ENCODE data around the gene GSTK1.
"Not testable (repeated sequence)": the region's sequence is repeated elsewhere in the genome, so short reads cannot be mapped to it uniquely, and the experiment has no call there.

The GSTK1 gene

GRCh38 chr7:143269251-143269650, 6.0 kb downstream of the GSTK1 start:
- no peak for DNase-seq (ENCODE audit: low read depth in 2 of 2)

GRCh38 chr7:143271240-143271639, 8.0 kb downstream of the GSTK1 start:
- no peak for DNase-seq (ENCODE audit: low read depth in 2 of 2)

GRCh38 chr7:143272871-143273270, 9.6 kb downstream of the GSTK1 start:
- DNase-seq (ENCODE audit: low read depth in 2 of 2), result no peak

GRCh38 chr7:143279186-143280098, 16.2 kb downstream of the GSTK1 start:
- DNase-seq (ENCODE audit: low read depth in 2 of 2), result no peak

GRCh38 chr7:143280160-143280559, 16.9 kb downstream of the GSTK1 start:
- no peak for DNase-seq (ENCODE audit: low read depth in 2 of 2)

- no peak for DNase-seq (ENCODE audit: low read depth in 2 of 2)
Observed at GRCh38 chr7:143280566-143280965, 17.3 kb downstream of the GSTK1 start.

- no peak for DNase-seq (ENCODE audit: low read depth in 2 of 2)
Observed at GRCh38 chr7:143281529-143281928, 18.3 kb downstream of the GSTK1 start.

- DNase-seq (ENCODE audit: low read depth in 2 of 2), result no peak
Observed at GRCh38 chr7:143282124-143282523, 18.9 kb downstream of the GSTK1 start.

GRCh38 chr7:143283381-143283780, 20.1 kb downstream of the GSTK1 start:
- DNase-seq (ENCODE audit: low read depth in 2 of 2), result no peak

GRCh38 chr7:143284591-143285469, 21.6 kb downstream of the GSTK1 start, which contains the start of gene TMEM139:
Gene TMEM139, plus strand, starts transcription at chr7:143284958. Its CDS starts 1,000 bp downstream, at chr7:143285958.
- no peak for DNase-seq (ENCODE audit: low read depth in 2 of 2)

GRCh38 chr7:143285470-143285778, 22.2 kb downstream of the GSTK1 start:
- no peak for DNase-seq (ENCODE audit: low read depth in 2 of 2)

GRCh38 chr7:143285806-143286521, 22.7 kb downstream of the GSTK1 start:
- DNase-seq (ENCODE audit: low read depth in 2 of 2), result no peak

- DNase-seq (ENCODE audit: low read depth in 2 of 2), result no peak
Observed at GRCh38 chr7:143286522-143286890, 23.3 kb downstream of the GSTK1 start.

- DNase-seq (ENCODE audit: low read depth in 2 of 2), result no peak
Observed at GRCh38 chr7:143287339-143287934, 24.2 kb downstream of the GSTK1 start.

- peak; percentile 98 to 99 for DNase-seq (ENCODE audit: low read depth in 2 of 2)
Observed at GRCh38 chr7:143287935-143288826, 24.9 kb downstream of the GSTK1 start, which contains the start of gene CASP2. Gene CASP2, plus strand, starts transcription at chr7:143288351. Its CDS starts 105 bp downstream, at chr7:143288456.

- DNase-seq (ENCODE audit: low read depth in 2 of 2), result no peak
Observed at GRCh38 chr7:143288836-143289235, 25.6 kb downstream of the GSTK1 start.

- no peak for DNase-seq (ENCODE audit: low read depth in 2 of 2)
Observed at GRCh38 chr7:143289421-143289820, 26.2 kb downstream of the GSTK1 start.

- DNase-seq (ENCODE audit: low read depth in 2 of 2), result not testable (repeated sequence)
Observed at GRCh38 chr7:143289888-143290287, 26.6 kb downstream of the GSTK1 start.

- DNase-seq (ENCODE audit: low read depth in 2 of 2), result no peak
Observed at GRCh38 chr7:143290293-143290692, 27.1 kb downstream of the GSTK1 start.

GRCh38 chr7:143292876-143293275, 29.6 kb downstream of the GSTK1 start:
- no peak for DNase-seq (ENCODE audit: low read depth in 2 of 2)

Data from stimulated activated CD4-positive, alpha-beta T cell treated with anti-CD3 and anti-CD28 coated beads, Interleukin-4, amount 100 ng/mL, for 48 hours (primary cell).